A673 (cell line): Measurements from ENCODE around the gene PXDN. TPM values are rescaled to one million over a fixed set of nuclear protein-coding genes. Genes with fewer than 3 reads are reported as not detected.

Source experiments
- BruUV-seq: library from RNA; stranded (reverse); fragments of 400-500 nt; replicated peaks from 2 replicates; lab custom pipeline; 2021; lab: Mats Ljungman, UMichigan
- CTCF ChIA-PET: fragments of 300-600 bp; sonication (Branson Sonifier 250); formaldehyde crosslinking; loops from one replicate; lab custom pipeline; 2022; ENCODE audit warnings: antibody characterized with exemption; lab: Charles Lee
- POLR2A ChIA-PET: fragments of 300-600 bp; sonication (Branson Sonifier 250); formaldehyde crosslinking; loops from one replicate; lab custom pipeline; 2022; ENCODE audit warnings: antibody characterized with exemption; ENCODE audit not compliant: low non-redundant PET; lab: Charles Lee
- DNase-seq: peaks from one replicate; pipeline ENCODE4 v3.0.0-alpha.2; 2015; ENCODE audit warnings: low spot score
- H3K27ac ChIP-seq: fragments of 200-600 bp; sonication (generic); 2 replicates; pipeline ENCODE4 v1.5.1; 2016; ENCODE audit warnings: mixed run types, low read depth, mild to moderate bottlenecking, mixed read lengths, antibody characterized with exemption, low read length; ENCODE audit not compliant: poor library complexity, severe bottlenecking
- H3K27me3 ChIP-seq: fragments of 200-600 bp; sonication (generic); replicated peaks from 2 replicates; pipeline ENCODE4 v1.6.1; 2017; ENCODE audit warnings: mixed run types, low read depth, mild to moderate bottlenecking, mixed read lengths, antibody characterized with exemption, low read length; ENCODE audit not compliant: insufficient read depth, poor library complexity
- H3K36me3 ChIP-seq: fragments of 200-600 bp; sonication (generic); 2 replicates; pipeline ENCODE4 v1.6.1; 2016; ENCODE audit warnings: mixed run types, mild to moderate bottlenecking, mixed read lengths, antibody characterized with exemption, low read length; ENCODE audit not compliant: insufficient read depth, poor library complexity, severe bottlenecking
- H3K4me1 ChIP-seq: fragments of 200-600 bp; sonication (generic); 2 replicates; pipeline ENCODE4 v1.6.1; 2017; ENCODE audit warnings: mixed run types, mild to moderate bottlenecking, mixed read lengths, antibody characterized with exemption, low read length; ENCODE audit not compliant: insufficient read depth, poor library complexity, severe bottlenecking
- H3K4me3 ChIP-seq: fragments of 200-600 bp; sonication (generic); 2 replicates; pipeline ENCODE4 v1.5.1; 2016; ENCODE audit warnings: low read depth, mixed run types, mild to moderate bottlenecking, mixed read lengths, low read length; ENCODE audit not compliant: poor library complexity, severe bottlenecking
- H3K9me3 ChIP-seq: fragments of 200-600 bp; sonication (generic); 2 replicates; pipeline ENCODE4 v1.6.1; 2016; ENCODE audit warnings: mixed run types, low read depth, mild to moderate bottlenecking, mixed read lengths, antibody characterized with exemption, low read length; ENCODE audit not compliant: poor library complexity, severe bottlenecking
- CTCF ChIP-seq: fragments of 300-800, 200-600 bp; sonication (generic); conservative IDR thresholded peaks from 2 replicates; pipeline ENCODE4 v1.5.1; 2017; ENCODE audit warnings: low read depth, mild to moderate bottlenecking, antibody characterized with exemption, low read length, moderate library complexity, mixed read lengths
- EZH2 ChIP-seq: fragments of 200-600 bp; sonication (generic); IDR thresholded peaks from 2 replicates; pipeline ENCODE4 v1.6.1; 2017; ENCODE audit warnings: borderline replicate concordance, low read depth, mild to moderate bottlenecking, mixed read lengths, antibody characterized with exemption, low read length; ENCODE audit not compliant: poor library complexity, severe bottlenecking
- intact Hi-C: fragments of 100-400 bp; cut with micrococcal nuclease; formaldehyde crosslinking; loops from one replicate; pipeline ENCODE4 v1.10.0; 2022; ENCODE audit not compliant: unreplicated experiment
- total RNA-seq: library from RNA; stranded (reverse); gene quantifications from 2 replicates; pipeline ENCODE4 v1.2.3, GENCODE V29; 2021

PXDN gene
- total RNA-seq, 1 experiment from 2014 or later = 162 TPM

GRCh38 chr2:1603521-1603920, 140.8 kb downstream of the PXDN start:
- no peak for DNase-seq
- Histone ChIP-seq H3K4me1 (peaks cover 10% of the 10 kb centered on the region), H3K27me3 (no peaks in the 10 kb centered on the region), H3K9me3 (no peaks in the 10 kb centered on the region), H3K36me3 (no peaks in the 10 kb centered on the region), H3K27ac (no peak overlapping the region), H3K4me3 (no peak overlapping the region)
- ChIA-PET POLR2A (no interaction called here), CTCF (no interaction called here)
- intact Hi-C loops = no loop called here
- TF ChIP-seq CTCF (no peak), EZH2 (no peak)
- no TSS peak for BruUV-seq

GRCh38 chr2:1603059-1603458, 141.3 kb downstream of the PXDN start:
- H3K9me3 ChIP-seq = no peaks in the 10 kb centered on the region
- H3K36me3 ChIP-seq = no peaks in the 10 kb centered on the region
- no TSS peak for BruUV-seq
- peaks cover 10% of the 10 kb centered on the region for H3K4me1 ChIP-seq
- H3K27ac ChIP-seq = no peak overlapping the region
- intact Hi-C loops = no loop called here
- no peak overlapping the region for H3K4me3 ChIP-seq
- POLR2A ChIA-PET = no interaction called here
- no peak for TF ChIP-seq EZH2
- TF ChIP-seq CTCF = no peak
- CTCF ChIA-PET = no interaction called here
- no peak for DNase-seq
- no peaks in the 10 kb centered on the region for H3K27me3 ChIP-seq

- no peak overlapping the region for H3K4me3 ChIP-seq
- no TSS peak for BruUV-seq
- DNase-seq = no peak
- H3K36me3 ChIP-seq = no peaks in the 10 kb centered on the region
- H3K4me1 ChIP-seq = peaks cover 6% of the 10 kb centered on the region
- intact Hi-C loops = no loop called here
- no peaks in the 10 kb centered on the region for H3K9me3 ChIP-seq
- ChIA-PET CTCF (no interaction called here), POLR2A (no interaction called here)
- H3K27ac ChIP-seq = no peak overlapping the region
- no peaks in the 10 kb centered on the region for H3K27me3 ChIP-seq
- TF ChIP-seq EZH2 (no peak), CTCF (no peak)
These were observed 141.9 kb downstream of the PXDN start for GRCh38 chr2:1602278-1603010.
